CD4-positive, alpha-beta T cell (primary cell): Measurements from ENCODE around the gene FOXR1. TPM values are rescaled to one million over a fixed set of nuclear protein-coding genes. Genes with fewer than 3 reads are reported as not detected.
"Not testable (repeated sequence)": the region's sequence is repeated elsewhere in the genome, so short reads cannot be mapped to it uniquely, and the experiment has no call there.

ENCODE experiments used
- ATAC-seq: fragments of 200-7000 bp; cut with Tn5 transposase; one replicate; pipeline ENCODE4 v1.10.0; 2022; ENCODE audit warnings: mild to moderate bottlenecking; ENCODE audit not compliant: poor library complexity
- CTCF ChIA-PET: fragments of 350-600 bp; sonication (Branson Sonifier 250); formaldehyde crosslinking; loops from one replicate; lab custom pipeline; 2021; ENCODE audit warnings: antibody characterized with exemption, inconsistent platforms; lab: Charles Lee
- POLR2A ChIA-PET: fragments of 350-600 bp; sonication (Branson Sonifier 250); formaldehyde crosslinking; loops from one replicate; lab custom pipeline; 2021; ENCODE audit warnings: antibody characterized with exemption, inconsistent platforms; lab: Charles Lee
- DNase-seq, 14 experiments: peaks; one replicate each; pipeline ENCODE4 v3.0.0-alpha.2; 2013 to 2020; ENCODE audit warnings: mixed read lengths in 2 of 14
- H3K27ac ChIP-seq, 2 donors: one replicate each; pipeline versions ENCODE4 v1.5.1 to v1.7.0; 2013; ENCODE audit warnings: low read length in 2 of 2, low read depth in 1 of 2, mild to moderate bottlenecking in 1 of 2
- H3K27me3 ChIP-seq, 2 experiments: 1 replicate in 1 of 2; 2 replicates in 1 of 2; pipeline versions ENCODE4 v1.6.1 to v1.7.0; 2013; ENCODE audit warnings: low read length in 2 of 2, control low read depth in 1 of 2, mild to moderate bottlenecking in 1 of 2, moderate library complexity in 1 of 2; ENCODE audit not compliant: insufficient read depth in 2 of 2, control insufficient read depth in 1 of 2
- H3K36me3 ChIP-seq: one replicate; pipeline ENCODE4 v1.6.1; 2013; ENCODE audit warnings: low read length, control low read depth; ENCODE audit not compliant: insufficient read depth
- H3K4me1 ChIP-seq: one replicate; pipeline ENCODE4 v1.6.1; 2013; ENCODE audit warnings: low read length, control low read depth; ENCODE audit not compliant: insufficient read depth
- H3K4me3 ChIP-seq: one replicate; pipeline ENCODE4 v1.5.1; 2013; ENCODE audit warnings: mild to moderate bottlenecking, low read length, moderate library complexity
- H3K9me3 ChIP-seq, 2 experiments: 1 replicate in 1 of 2; 2 replicates in 1 of 2; pipeline versions ENCODE4 v1.6.1 to v1.7.0; 2013; ENCODE audit warnings: low read length in 2 of 2, mild to moderate bottlenecking in 2 of 2, control low read depth in 1 of 2, moderate library complexity in 1 of 2; ENCODE audit not compliant: control insufficient read depth in 1 of 2, insufficient read depth in 1 of 2
- H3K27ac Mint-ChIP-seq: one replicate; pipeline ENCODE4 v1.8.0; 2020; ENCODE audit warnings: mixed read lengths
- H3K27me3 Mint-ChIP-seq: one replicate; pipeline ENCODE4 v1.8.0; 2021; ENCODE audit warnings: mixed read lengths
- H3K36me3 Mint-ChIP-seq: one replicate; pipeline ENCODE4 v1.8.0; 2021; ENCODE audit warnings: low read depth, mixed read lengths
- H3K4me1 Mint-ChIP-seq: one replicate; pipeline ENCODE4 v1.8.0; 2021; ENCODE audit warnings: low read depth, mixed read lengths
- H3K4me3 Mint-ChIP-seq: one replicate; pipeline ENCODE4 v1.8.0; 2020; ENCODE audit warnings: mild to moderate bottlenecking, mixed read lengths
- H3K9me3 Mint-ChIP-seq: one replicate; pipeline ENCODE4 v1.8.0; 2020; ENCODE audit warnings: mixed read lengths
- intact Hi-C, 2 experiments: fragments of 100-400 bp; cut with DNase I in 1 of 2; cut with micrococcal nuclease in 1 of 2; formaldehyde crosslinking; loops; one replicate each; pipeline versions ENCODE4 v1.15.1 to v1.9.0; 2023 to 2025; cut with DNase I, micrococcal nuclease
- total RNA-seq, 174 experiments: library from RNA in 2 of 174; stranded (reverse) in 2 of 174; gene quantifications; one replicate each; pipeline ENCODE4 v1.2.3 and lab custom pipeline; 2021 to 2026
- TF ChIP-seq, protein P1 (sequence below): fragments of 200-600 bp; IDR thresholded peaks from one replicate; pipeline ENCODE4 v1.8.0; 2022; ENCODE audit warnings: antibody characterized with exemption, mild to moderate bottlenecking

Gene FOXR1
- total RNA-seq, 2 experiments from 2014 or later = not detected

- Histone ChIP-seq H3K27ac (no peak overlapping the region), H3K4me1 (peaks cover 4% of the 10 kb centered on the region), H3K36me3 (no peaks in the 10 kb centered on the region), H3K4me3 (no peak overlapping the region), H3K9me3 (no peaks in the 10 kb centered on the region), H3K27me3 (no peaks in the 10 kb centered on the region)
- DNase-seq (no peak), ATAC-seq (no peak)
- Mint-ChIP-seq H3K27me3 (no peaks in the 10 kb centered on the region), H3K27ac (no peak overlapping the region), H3K36me3 (no peaks in the 10 kb centered on the region), H3K4me3 (no peak overlapping the region), H3K4me1 (peaks cover 15% of the 10 kb centered on the region), H3K9me3 (no peaks in the 10 kb centered on the region)
- ChIA-PET CTCF (no interaction called here), POLR2A (no interaction called here)
- TF ChIP-seq, protein P1, sequence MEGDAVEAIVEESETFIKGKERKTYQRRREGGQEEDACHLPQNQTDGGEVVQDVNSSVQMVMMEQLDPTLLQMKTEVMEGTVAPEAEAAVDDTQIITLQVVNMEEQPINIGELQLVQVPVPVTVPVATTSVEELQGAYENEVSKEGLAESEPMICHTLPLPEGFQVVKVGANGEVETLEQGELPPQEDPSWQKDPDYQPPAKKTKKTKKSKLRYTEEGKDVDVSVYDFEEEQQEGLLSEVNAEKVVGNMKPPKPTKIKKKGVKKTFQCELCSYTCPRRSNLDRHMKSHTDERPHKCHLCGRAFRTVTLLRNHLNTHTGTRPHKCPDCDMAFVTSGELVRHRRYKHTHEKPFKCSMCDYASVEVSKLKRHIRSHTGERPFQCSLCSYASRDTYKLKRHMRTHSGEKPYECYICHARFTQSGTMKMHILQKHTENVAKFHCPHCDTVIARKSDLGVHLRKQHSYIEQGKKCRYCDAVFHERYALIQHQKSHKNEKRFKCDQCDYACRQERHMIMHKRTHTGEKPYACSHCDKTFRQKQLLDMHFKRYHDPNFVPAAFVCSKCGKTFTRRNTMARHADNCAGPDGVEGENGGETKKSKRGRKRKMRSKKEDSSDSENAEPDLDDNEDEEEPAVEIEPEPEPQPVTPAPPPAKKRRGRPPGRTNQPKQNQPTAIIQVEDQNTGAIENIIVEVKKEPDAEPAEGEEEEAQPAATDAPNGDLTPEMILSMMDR = no peak
- intact Hi-C loops = no loop called here
Measured at GRCh38 chr11:118948000-118948399, 23.6 kb upstream of the FOXR1 start.

DNA sequence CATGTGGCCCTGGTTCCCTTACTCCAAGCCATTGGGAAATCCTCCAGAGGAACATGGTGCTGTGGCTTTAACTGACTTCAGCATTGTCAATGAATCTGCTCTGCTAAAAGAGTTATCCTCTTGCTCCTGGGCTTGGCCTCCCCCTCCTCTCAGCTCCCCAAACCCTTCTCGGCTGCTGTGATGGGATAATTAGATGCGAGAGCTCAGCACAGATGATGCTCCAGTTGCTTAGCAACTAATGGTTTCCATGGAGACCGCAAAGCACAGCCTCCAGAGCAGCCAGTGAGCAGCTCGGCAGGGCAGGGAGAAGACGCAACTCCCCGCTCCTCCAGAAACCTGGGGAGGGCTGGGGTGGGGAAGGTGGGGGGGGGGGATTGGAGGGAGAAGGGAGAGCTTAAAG, 18.3 kb upstream of the FOXR1 start:
- Mint-ChIP-seq H3K36me3 (no peaks in the 10 kb centered on the region), H3K4me3 (no peak overlapping the region), H3K4me1 (no peaks in the 10 kb centered on the region), H3K27me3 (peaks cover 5% of the 10 kb centered on the region), H3K27ac (no peak overlapping the region), H3K9me3 (no peaks in the 10 kb centered on the region)
- no peak for ATAC-seq
- no peak overlapping the region for H3K4me3 ChIP-seq
- H3K9me3 ChIP-seq = no peaks in the 10 kb centered on the region
- no peak overlapping the region for H3K27ac ChIP-seq
- intact Hi-C loops = loop anchor here in 1 of 2 experiments (10.0 kb wide), 1 partner anchor 258 kb away; no protein-coding TSS in a partner anchor
- no peaks in the 10 kb centered on the region for H3K27me3 ChIP-seq
- TF ChIP-seq, protein P1 = no peak
- H3K36me3 ChIP-seq = no peaks in the 10 kb centered on the region
- CTCF ChIA-PET = no interaction called here
- H3K4me1 ChIP-seq = peaks cover 8% of the 10 kb centered on the region
- DNase-seq = no peak
- POLR2A ChIA-PET = interaction anchor here (0.6 kb wide), 2 partner anchors 154 to 254 kb away, joined by 3 to 4 read pairs; no protein-coding TSS in a partner anchor

GRCh38 chr11:118953976-118954375, 17.6 kb upstream of the FOXR1 start:
- H3K4me1 ChIP-seq, H3K9me3 ChIP-seq, CTCF ChIA-PET, H3K27ac Mint-ChIP-seq, H3K4me1 Mint-ChIP-seq, ATAC-seq, H3K27ac ChIP-seq, H3K36me3 ChIP-seq, H3K4me3 ChIP-seq, H3K9me3 Mint-ChIP-seq, DNase-seq, H3K4me3 Mint-ChIP-seq, H3K36me3 Mint-ChIP-seq, H3K27me3 ChIP-seq, H3K27me3 Mint-ChIP-seq: not testable (repeated sequence)
- intact Hi-C loops = loop anchor here in 1 of 2 experiments (10.0 kb wide), 1 partner anchor 259 kb away; no protein-coding TSS in a partner anchor
- POLR2A ChIA-PET = interaction anchor here (0.6 kb wide), 1 partner anchor 13 kb away, joined by 3 read pairs; no protein-coding TSS in a partner anchor
